ENCODE measurements around the gene NES.

Gene NES

GRCh38 chr1:156656806-156657740 lies 20.1 kb downstream of the NES start:
- H3K4me3 ChIP-seq (replicated peaks; ENCODE audit: low read depth, low read length): peak overlapping the region; percentile 38
- TF ChIP-seq CTCF (IDR thresholded peaks at IDR 0.05; ENCODE audit: low read length, missing control alignments): peak; percentile 96

GRCh38 chr1:156655904-156656516 lies 21.2 kb downstream of the NES start:
- DNase-seq (ENCODE audit: low read depth): no peak
- TF ChIP-seq CTCF (IDR thresholded peaks at IDR 0.05; ENCODE audit: low read length, missing control alignments): no peak
- H3K4me3 ChIP-seq (replicated peaks; ENCODE audit: low read depth, low read length): no peak overlapping the region

More at GRCh38 chr1:156656806-156657740, 20.1 kb downstream of the NES start:
- peak; percentile 62 for DNase-seq (ENCODE audit: low read depth)

GRCh38 chr1:156655151-156655903 lies 21.9 kb downstream of the NES start:
- DNase-seq (ENCODE audit: low read depth): no peak
- TF ChIP-seq CTCF (IDR thresholded peaks at IDR 0.05; ENCODE audit: low read length, missing control alignments): no peak
- no peak overlapping the region for H3K4me3 ChIP-seq (replicated peaks; ENCODE audit: low read depth, low read length)

- no peak for TF ChIP-seq CTCF (IDR thresholded peaks at IDR 0.05; ENCODE audit: low read length, missing control alignments)
- no peak for DNase-seq (ENCODE audit: low read depth)
- no peak overlapping the region for H3K4me3 ChIP-seq (replicated peaks; ENCODE audit: low read depth, low read length)
These were observed 22.5 kb downstream of the NES start for GRCh38 chr1:156654700-156655099.

DNA sequence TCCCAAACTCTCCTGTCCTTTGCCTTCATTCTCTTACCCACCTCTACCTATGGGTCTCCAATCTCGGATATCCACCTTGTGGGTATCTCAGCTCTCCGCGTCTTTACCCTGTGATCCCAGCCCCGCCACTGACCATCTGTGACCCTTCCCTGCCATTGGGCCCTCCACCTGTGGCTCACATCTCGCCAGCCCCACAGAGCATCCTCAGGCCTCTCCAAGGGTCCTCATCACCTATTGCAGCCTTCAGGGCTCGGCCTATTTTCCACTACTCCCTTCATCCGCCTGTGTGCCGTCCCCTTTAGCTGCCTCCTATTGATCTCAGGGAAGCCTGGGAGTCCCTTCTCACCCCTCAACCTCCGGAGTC lies 24.2 kb downstream of the NES start:
- no peak overlapping the region for H3K4me3 ChIP-seq (replicated peaks; ENCODE audit: low read depth, low read length)
- DNase-seq (ENCODE audit: low read depth): no peak
- TF ChIP-seq CTCF (IDR thresholded peaks at IDR 0.05; ENCODE audit: low read length, missing control alignments): no peak

GRCh38 chr1:156652131-156652991 lies 24.8 kb downstream of the NES start:
- peak; percentile 62 for DNase-seq (ENCODE audit: low read depth)
- no peak overlapping the region for H3K4me3 ChIP-seq (replicated peaks; ENCODE audit: low read depth, low read length)
- TF ChIP-seq CTCF (IDR thresholded peaks at IDR 0.05; ENCODE audit: low read length, missing control alignments): no peak
